H1 (cell line): Measurements from ENCODE around the gene IL17RD. TPM values are rescaled to one million over a fixed set of nuclear protein-coding genes. Genes with fewer than 3 reads are reported as not detected.

Experiments used
- CTCF ChIA-PET: fragments of 300-600 bp; sonication (Branson Sonifier 250); formaldehyde crosslinking; loops from one replicate; lab custom pipeline; 2021; ENCODE audit not compliant: partially characterized antibody; lab: Charles Lee
- POLR2A ChIA-PET: fragments of 300-600 bp; sonication (Branson Sonifier 250); formaldehyde crosslinking; loops from one replicate; lab custom pipeline; 2021; ENCODE audit warnings: inconsistent platforms; ENCODE audit not compliant: partially characterized antibody; lab: Charles Lee
- DNase-seq, 2 experiments: peaks; one replicate each; pipeline versions ENCODE4 v3.0.0 to v3.0.0-alpha.2; 2010 to 2022; ENCODE audit warnings: low spot score in 2 of 2, low read depth in 1 of 2, mixed read lengths in 1 of 2
- FAIRE-seq: peaks from 2 replicates; lab custom pipeline; 2011; peaks lifted over from hg19 to GRCh38; lab: Jason Lieb, UNC
- H2AFZ ChIP-seq: 2 replicates; pipeline ENCODE4 v1.8.1; 2012; ENCODE audit warnings: low read length, inconsistent platforms
- H2AK5ac ChIP-seq: 2 replicates; pipeline ENCODE4 v1.6.1; 2013; ENCODE audit warnings: low read depth, low read length
- H2BK120ac ChIP-seq: replicated peaks from 2 replicates; pipeline ENCODE3; 2013; ENCODE audit warnings: low read depth, low read length, inconsistent platforms
- H2BK12ac ChIP-seq: 2 replicates; pipeline ENCODE4 v1.6.1; 2013; ENCODE audit warnings: low read depth, low read length
- H2BK15ac ChIP-seq: 2 replicates; pipeline ENCODE4 v1.6.1; 2013; ENCODE audit warnings: low read length
- H2BK20ac ChIP-seq: 2 replicates; pipeline ENCODE4 v1.6.1; 2013; ENCODE audit warnings: low read length
- H2BK5ac ChIP-seq: 2 replicates; pipeline ENCODE4 v1.6.1; 2013; ENCODE audit warnings: low read depth, low read length
- H3K14ac ChIP-seq: 2 replicates; pipeline ENCODE4 v1.6.1; 2013; ENCODE audit warnings: inconsistent platforms; ENCODE audit not compliant: insufficient read length
- H3K18ac ChIP-seq: 2 replicates; pipeline ENCODE4 v1.6.1; 2013; ENCODE audit warnings: low read length; ENCODE audit errors: extremely low read depth
- H3K23ac ChIP-seq: 2 replicates; pipeline ENCODE4 v1.6.1; 2013; ENCODE audit warnings: inconsistent platforms; ENCODE audit not compliant: insufficient read length
- H3K23me2 ChIP-seq: 2 replicates; pipeline ENCODE4 v1.6.1; 2013; ENCODE audit warnings: low read depth, low read length
- H3K27ac ChIP-seq: 2 replicates; pipeline ENCODE4 v1.6.1; 2011; ENCODE audit warnings: low read depth, low read length, inconsistent platforms
- H3K27me3 ChIP-seq, 4 experiments: replicated peaks in 1 of 4; 1 replicate in 1 of 4; 2 replicates in 3 of 4; pipeline versions ENCODE4 v1.6.1 to v1.8.1; 2011 to 2013; ENCODE audit warnings: low read length in 3 of 4, mild to moderate bottlenecking in 3 of 4, inconsistent platforms in 2 of 4, mixed read lengths in 2 of 4, moderate library complexity in 1 of 4; ENCODE audit not compliant: control insufficient read depth in 3 of 4, insufficient read depth in 3 of 4; ENCODE audit errors: extremely low read depth in 1 of 4
- H3K36me3 ChIP-seq, 4 experiments: 2 replicates each; pipeline versions ENCODE4 v1.6.1 to v1.8.1; 2011 to 2013; ENCODE audit warnings: mild to moderate bottlenecking in 4 of 4, low read length in 3 of 4, moderate library complexity in 2 of 4, control low read depth in 1 of 4, inconsistent platforms in 1 of 4; ENCODE audit not compliant: insufficient read depth in 4 of 4, control insufficient read depth in 2 of 4
- H3K4ac ChIP-seq: replicated peaks from 2 replicates; pipeline ENCODE3; 2013; ENCODE audit warnings: low read length, low read depth, mixed read lengths, inconsistent platforms; ENCODE audit not compliant: insufficient read length
- H3K4me1 ChIP-seq, 4 experiments: replicated peaks in 1 of 4; 1 replicate in 1 of 4; 2 replicates in 3 of 4; pipeline versions ENCODE4 v1.6.1 to v1.8.1; 2011 to 2013; ENCODE audit warnings: low read length in 3 of 4, inconsistent platforms in 2 of 4, mixed read lengths in 1 of 4; ENCODE audit not compliant: insufficient read depth in 4 of 4, control insufficient read depth in 3 of 4
- H3K4me2 ChIP-seq, 2 experiments: 2 replicates each; pipeline versions ENCODE4 v1.6.1 to v1.8.1; 2011 to 2013; ENCODE audit warnings: low read depth in 2 of 2, low read length in 2 of 2, control low read depth in 1 of 2, inconsistent platforms in 1 of 2, mild to moderate bottlenecking in 1 of 2; ENCODE audit not compliant: insufficient read depth in 1 of 2
- H3K4me3 ChIP-seq, 4 experiments: fragments of 200-600, 300-600 bp in 1 of 4; sonication (generic), shearing (Covaris generic), sonication (Bioruptor Twin) in 1 of 4; 2 replicates each; pipeline versions ENCODE4 v1.5.1 to v1.8.1; 2011 to 2016; ENCODE audit warnings: low read length in 4 of 4, low read depth in 3 of 4, control low read depth in 2 of 4, inconsistent platforms in 2 of 4, mild to moderate bottlenecking in 2 of 4, mixed read lengths in 1 of 4, moderate library complexity in 1 of 4; ENCODE audit not compliant: insufficient read depth in 2 of 4; ENCODE audit errors: extremely low read depth in 1 of 4
- H3K56ac ChIP-seq: replicated peaks from 2 replicates; pipeline ENCODE3; 2013; ENCODE audit warnings: low read depth, mild to moderate bottlenecking, mixed read lengths, low read length, inconsistent platforms; ENCODE audit not compliant: insufficient read length
- H3K79me1 ChIP-seq: 2 replicates; pipeline ENCODE4 v1.6.1; 2013; ENCODE audit warnings: low read depth, low read length, control low read depth
- H3K79me2 ChIP-seq, 2 experiments: 2 replicates each; pipeline versions ENCODE4 v1.6.1 to v1.8.1; 2012 to 2013; ENCODE audit warnings: low read length in 2 of 2, mild to moderate bottlenecking in 2 of 2, inconsistent platforms in 1 of 2; ENCODE audit not compliant: insufficient read depth in 2 of 2, control insufficient read depth in 1 of 2
- H3K9ac ChIP-seq, 4 experiments: replicated peaks in 1 of 4; 1 replicate in 1 of 4; 2 replicates in 3 of 4; pipeline versions ENCODE4 v1.6.1 to v1.8.1; 2011 to 2013; ENCODE audit warnings: low read depth in 3 of 4, low read length in 3 of 4, control low read depth in 2 of 4, mild to moderate bottlenecking in 2 of 4, moderate library complexity in 2 of 4, inconsistent platforms in 1 of 4; ENCODE audit errors: extremely low read depth in 1 of 4
- H3K9me3 ChIP-seq, 2 experiments: 2 replicates each; pipeline versions ENCODE4 v1.6.1 to v1.8.1; 2012 to 2013; ENCODE audit warnings: mild to moderate bottlenecking in 2 of 2, moderate library complexity in 2 of 2, control low read depth in 1 of 2, inconsistent platforms in 1 of 2, low read depth in 1 of 2, low read length in 1 of 2, mixed read lengths in 1 of 2; ENCODE audit not compliant: insufficient read depth in 2 of 2
- H4K20me1 ChIP-seq, 2 experiments: replicated peaks in 1 of 2; 2 replicates each; pipeline versions ENCODE3 to v1.8.1; 2011 to 2013; ENCODE audit warnings: inconsistent platforms in 2 of 2, low read length in 2 of 2, mild to moderate bottlenecking in 1 of 2; ENCODE audit not compliant: insufficient read depth in 2 of 2, control insufficient read depth in 1 of 2
- H4K5ac ChIP-seq: 2 replicates; pipeline ENCODE4 v1.6.1; 2013; ENCODE audit warnings: low read length, low read depth, mixed read lengths, inconsistent platforms; ENCODE audit not compliant: insufficient read length
- H4K8ac ChIP-seq: 2 replicates; pipeline ENCODE4 v1.8.0; 2013; ENCODE audit warnings: mild to moderate bottlenecking, moderate library complexity, low read length, inconsistent platforms; ENCODE audit not compliant: insufficient read depth; ENCODE audit errors: extremely low read depth
- H4K91ac ChIP-seq: replicated peaks from 2 replicates; pipeline ENCODE3; 2013; ENCODE audit warnings: low read length, mixed read lengths, inconsistent platforms; ENCODE audit not compliant: insufficient read length
- ATF3 ChIP-seq: IDR thresholded peaks from 2 replicates; pipeline ENCODE4 v1.6.1; 2011; ENCODE audit warnings: low read depth, mild to moderate bottlenecking, low read length; ENCODE audit not compliant: insufficient read depth
- BCL11A ChIP-seq, 2 experiments: IDR thresholded peaks; one replicate each; pipeline ENCODE4 v1.6.1; 2011; ENCODE audit warnings: low read depth in 2 of 2, low read length in 2 of 2, mild to moderate bottlenecking in 2 of 2
- CHD2 ChIP-seq: IDR thresholded peaks from 2 replicates; pipeline ENCODE4 v1.6.1; 2012; ENCODE audit warnings: low read length, improper control_type of control experiment
- E2F6 ChIP-seq: IDR thresholded peaks from 2 replicates; pipeline ENCODE4 v1.6.1; 2012; ENCODE audit warnings: inconsistent platforms
- NANOG ChIP-seq: IDR thresholded peaks from 2 replicates; pipeline ENCODE4 v1.6.1; 2011; ENCODE audit warnings: low read length, low read depth, mild to moderate bottlenecking, inconsistent platforms; ENCODE audit not compliant: insufficient read depth, poor library complexity, severe bottlenecking
- SP4 ChIP-seq: IDR thresholded peaks from 2 replicates; pipeline ENCODE4 v1.6.1; 2012; ENCODE audit warnings: low read length, inconsistent platforms
- SRF ChIP-seq: IDR thresholded peaks from 2 replicates; pipeline ENCODE4 v1.6.1; 2011; ENCODE audit warnings: mild to moderate bottlenecking, low read depth, low read length, moderate library complexity
- WGBS, 2 experiments: shearing (Covaris generic) in 1 of 2; methylation state at CpG; one replicate each; pipeline versions ENCODE4 v1.1.6 to v1.1.7; 2013 to 2015; ENCODE audit warnings: low lambda C conversion rate in 2 of 2, mixed read lengths in 2 of 2, inconsistent platforms in 1 of 2, low coverage in 1 of 2, missing lambda C conversion rate in 1 of 2; ENCODE audit not compliant: insufficient replicate concordance in 2 of 2, insufficient coverage in 1 of 2, insufficient read length in 1 of 2; ENCODE audit errors: extremely low coverage in 1 of 2, missing lambda C conversion rate in 1 of 2; 5-methylcytosine and 5-hydroxymethylcytosine counted together
- polyA plus RNA-seq, 7 experiments: library from polyadenylated mRNA; depleted of rRNA in 3 of 7; stranded (reverse) in 5 of 7; unstranded in 2 of 7; fragments of >200 nt in 5 of 7; fragments of 200-250 nt in 2 of 7; gene quantifications; 1 replicate in 5 of 7; 2 replicates in 1 of 7; 4 replicates in 1 of 7; pipeline versions ENCODE4 v1.2.1 to v1.2.3, GENCODE V29; 2011 to 2013; ENCODE audit warnings: missing spikeins in 2 of 7, mixed read lengths in 2 of 7
- total RNA-seq: library from RNA; stranded (reverse); fragmentation: NEBNext Ultra II Directional; extraction: Animal tissue kit (Norgen Biotek cat#: 25700); gene quantifications from 2 replicates; pipeline ENCODE4 v1.2.1, GENCODE V29; 2021

Gene IL17RD
- total and polyA plus RNA-seq, 2 of the 8 experiments (the other 6 are each of a cell fraction or from before 2014, with no cell fraction given), result 10.9 to 48.9 TPM

GRCh38 chr3:57133157-57133556 lies 32.0 kb downstream of the IL17RD start:
- Histone ChIP-seq H3K23me2 (peaks cover 2% of the 10 kb centered on the region; the same call in 1 of the 2 replicates), H2BK20ac (no peak overlapping the region), H3K23ac (no peak overlapping the region), H3K14ac (no peak overlapping the region), H3K4ac (no peak overlapping the region), H2AFZ (no peak overlapping the region), H3K4me2 (no peak overlapping the region), H2BK120ac (no peak overlapping the region), H3K79me2 (peaks cover 0 to 38% of the 10 kb centered on the region in 2 experiments; a peak in 2 of 4 replicates), H3K79me1 (peaks cover 5% of the 10 kb centered on the region), H4K5ac (no peak overlapping the region), H2BK15ac (no peak overlapping the region), H2AK5ac (no peak overlapping the region), H3K4me3 (no peak overlapping the region), H3K56ac (no peak overlapping the region), H4K8ac (no peak overlapping the region), H3K36me3 (no peaks in the 10 kb centered on the region), H3K9me3 (no peaks in the 10 kb centered on the region), H2BK12ac (no peak overlapping the region), H2BK5ac (no peak overlapping the region), H3K9ac (no peak overlapping the region), H3K18ac (no peak overlapping the region), H4K91ac (no peak overlapping the region), H3K27me3 (no peaks in the 10 kb centered on the region; a peak in 1 of 7 replicates), H3K4me1 (peaks cover 16 to 45% (median 40%) of the 10 kb centered on the region in 4 experiments), H3K27ac (no peak overlapping the region), H4K20me1 (no peaks in the 10 kb centered on the region)
- CTCF ChIA-PET, result interaction anchor here (0.5 to 2.9 kb wide), 6 partner anchors 11 to 126 kb away, joined by 3 to 11 read pairs (median 5); no protein-coding TSS in a partner anchor
- POLR2A ChIA-PET, result interaction anchor here (0.9 to 6.0 kb wide), 4 partner anchors 11 to 33 kb away, joined by 3 to 62 read pairs (median 6); partner anchors contain the start of gene IL17RD
- no peak for FAIRE-seq
- no peak for DNase-seq
- WGBS, 2 experiments, result 91% methylated on average over 4 of the region's 4 CpGs; no CpG with 5 or more reads in 1 of the 2 experiments
- TF ChIP-seq NANOG (no peak), BCL11A (IDR thresholded peaks at IDR 0.05; ENCODE audit: low read depth in 2 of 2, low read length in 2 of 2) (no peak), SRF (no peak), ATF3 (no peak), CHD2 (no peak), SP4 (no peak), E2F6 (no peak)
